ENCODE measurements around the gene ACP3. TPM values are rescaled to one million over a fixed set of nuclear protein-coding genes. Genes with fewer than 3 reads are reported as not detected.

The ACP3 gene
- total RNA-seq, 2 experiments from 2014 or later: not detected

DNA sequence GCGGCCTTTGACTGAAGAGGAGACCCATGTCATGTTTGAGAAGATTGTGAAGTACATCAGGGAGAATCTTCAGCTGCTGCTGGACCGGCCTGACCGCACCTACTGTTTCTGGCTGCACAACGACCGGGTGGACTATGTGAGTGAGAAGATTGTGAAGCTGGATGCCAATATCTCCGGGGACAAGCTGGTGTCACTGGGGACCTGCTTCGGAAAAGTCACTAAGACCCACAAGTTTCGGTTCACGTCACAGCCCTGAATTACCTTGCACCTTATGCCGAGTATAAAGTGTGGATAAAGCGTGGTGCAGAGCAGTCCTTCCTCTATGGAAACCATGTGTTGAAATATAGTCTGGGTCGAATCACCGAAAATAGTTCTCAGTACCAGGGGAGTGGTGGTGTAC is 84.0 kb downstream of the ACP3 start:
- CTCF ChIA-PET: interaction anchor here (0.6 to 6.6 kb wide), 2 partner anchors 51 to 608 kb away, joined by 4 to 87 read pairs; no protein-coding TSS in a partner anchor
- intact Hi-C loops (cut with micrococcal nuclease): no loop called here
- H3K36me3 Mint-ChIP-seq (ENCODE audit: low read depth): no peaks in the 10 kb centered on the region
- H3K27ac Mint-ChIP-seq: no peak overlapping the region
- no peaks in the 10 kb centered on the region for H3K27me3 Mint-ChIP-seq (ENCODE audit: low read depth)
- no peaks in the 10 kb centered on the region for H3K9me3 Mint-ChIP-seq
- H3K4me1 Mint-ChIP-seq (ENCODE audit: low read depth): no peaks in the 10 kb centered on the region
- no peak overlapping the region for H3K4me3 Mint-ChIP-seq
- no peak for DNase-seq

DNA sequence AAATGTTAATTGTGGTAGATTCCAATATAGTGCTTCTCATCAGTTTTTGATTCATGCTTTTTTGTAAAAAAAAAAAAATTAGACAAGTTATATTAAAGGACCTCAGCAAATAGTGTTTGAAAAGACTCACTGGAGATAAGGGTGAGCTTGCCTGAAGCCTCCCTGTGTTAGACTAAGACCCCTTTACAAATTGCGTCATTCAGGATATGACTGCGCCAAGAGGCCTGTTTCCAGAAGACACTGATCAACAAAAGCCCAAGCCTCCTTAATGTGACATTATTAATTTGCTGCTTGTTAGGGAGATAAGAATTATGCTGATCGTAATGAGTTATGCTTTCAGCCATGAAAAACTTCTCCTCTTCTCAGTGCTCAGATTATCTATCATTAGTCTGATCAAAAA is 87.1 kb downstream of the ACP3 start:
- CTCF ChIA-PET: no interaction called here
- no peak overlapping the region for H3K4me3 Mint-ChIP-seq
- intact Hi-C loops (cut with micrococcal nuclease): no loop called here

DNA sequence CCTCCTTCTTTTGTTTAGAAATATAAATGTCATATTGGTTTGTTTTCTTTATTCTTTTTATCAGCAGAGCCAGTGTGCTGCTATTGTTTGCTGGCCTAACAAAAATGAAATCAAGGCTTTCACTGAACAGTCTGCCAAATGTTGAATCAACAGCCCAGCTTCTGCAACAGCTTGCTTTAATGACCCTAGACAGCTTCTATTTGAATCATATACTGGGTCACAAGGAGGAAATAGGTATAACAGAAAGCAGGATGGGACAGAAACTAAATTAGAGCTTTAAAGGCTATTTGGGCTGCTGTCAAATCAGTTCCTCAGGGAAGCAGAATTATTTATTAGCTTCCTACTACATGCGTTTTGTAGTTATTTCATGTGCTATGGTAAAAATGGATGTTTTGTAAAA is 88.0 kb downstream of the ACP3 start:
- Mint-ChIP-seq H3K4me1 (ENCODE audit: low read depth) (no peaks in the 10 kb centered on the region), H3K4me3 (no peak overlapping the region), H3K27ac (no peak overlapping the region), H3K27me3 (ENCODE audit: low read depth) (no peaks in the 10 kb centered on the region), H3K36me3 (ENCODE audit: low read depth) (no peaks in the 10 kb centered on the region), H3K9me3 (no peaks in the 10 kb centered on the region)
- intact Hi-C loops (cut with micrococcal nuclease): no loop called here
- DNase-seq: no peak
- CTCF ChIA-PET: interaction anchor here (0.9 kb wide), 1 partner anchor 62 kb away, joined by 3 read pairs; no protein-coding TSS in a partner anchor

More for the DNA sequence above, 87.1 kb downstream of the ACP3 start:
- H3K9me3 Mint-ChIP-seq: no peaks in the 10 kb centered on the region
- no peak overlapping the region for H3K27ac Mint-ChIP-seq
- DNase-seq: no peak
- H3K27me3 Mint-ChIP-seq (ENCODE audit: low read depth): no peaks in the 10 kb centered on the region
- H3K36me3 Mint-ChIP-seq (ENCODE audit: low read depth): no peaks in the 10 kb centered on the region
- no peaks in the 10 kb centered on the region for H3K4me1 Mint-ChIP-seq (ENCODE audit: low read depth)

DNA sequence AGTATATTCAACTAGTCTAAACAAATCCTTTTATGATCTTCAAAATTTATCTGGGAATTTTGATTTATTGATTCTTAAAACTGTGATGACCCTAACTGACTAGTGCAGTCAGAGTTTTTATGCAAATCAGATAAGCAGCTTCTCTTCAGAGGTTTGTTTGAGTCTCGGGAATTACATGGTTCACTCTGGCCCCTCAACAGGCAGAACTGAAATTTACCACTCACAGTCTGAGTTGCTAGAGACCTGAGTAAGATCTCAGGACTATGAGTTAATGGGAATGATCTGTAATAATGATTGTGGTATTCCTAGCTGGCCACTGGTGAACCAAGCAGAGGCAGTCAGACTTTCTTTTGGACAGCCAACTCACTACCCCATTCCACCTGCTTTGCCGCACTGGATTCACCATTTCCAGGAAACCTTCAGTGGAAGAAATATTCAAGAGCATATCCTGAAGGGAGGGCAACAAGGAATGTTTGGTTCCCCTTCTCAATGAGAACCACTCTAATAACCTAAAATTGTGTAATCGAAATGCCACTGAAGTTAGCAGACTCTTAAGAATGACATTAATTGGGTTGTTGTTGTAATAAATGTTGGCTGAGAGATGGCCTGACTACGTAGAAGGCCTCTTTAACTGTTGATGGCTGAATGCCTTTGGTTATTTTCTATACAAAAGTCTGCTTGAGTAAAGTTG is 88.5 kb downstream of the ACP3 start:
- CTCF ChIA-PET: interaction anchor here (0.9 to 1.0 kb wide), 2 partner anchors 8 to 63 kb away, joined by 3 read pairs; no protein-coding TSS in a partner anchor
- Mint-ChIP-seq H3K9me3 (no peaks in the 10 kb centered on the region), H3K4me3 (no peak overlapping the region), H3K27me3 (ENCODE audit: low read depth) (no peaks in the 10 kb centered on the region), H3K4me1 (ENCODE audit: low read depth) (no peaks in the 10 kb centered on the region), H3K36me3 (ENCODE audit: low read depth) (no peaks in the 10 kb centered on the region), H3K27ac (no peak overlapping the region)
- intact Hi-C loops (cut with micrococcal nuclease): no loop called here
- DNase-seq: no peak

DNA sequence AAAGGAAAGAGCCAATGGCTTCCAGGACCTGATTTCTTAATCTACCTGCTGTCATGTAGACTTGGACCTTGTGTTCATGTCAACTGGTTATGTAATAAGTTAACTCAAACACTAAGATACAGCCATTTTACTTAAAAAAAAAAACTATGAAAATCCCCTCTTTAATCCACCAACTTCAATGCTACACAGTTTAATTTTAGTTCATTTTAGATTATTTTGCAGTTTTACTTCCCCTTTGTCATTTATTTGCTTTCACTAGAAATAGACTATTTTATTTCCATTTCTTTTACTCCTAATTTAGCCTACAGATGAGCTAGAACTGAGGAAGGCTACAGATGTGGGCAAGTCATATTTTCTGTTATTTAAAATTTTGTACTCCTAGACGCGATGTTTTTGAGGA is 89.4 kb downstream of the ACP3 start:
- Mint-ChIP-seq H3K9me3 (no peaks in the 10 kb centered on the region), H3K4me3 (no peak overlapping the region), H3K4me1 (ENCODE audit: low read depth) (no peaks in the 10 kb centered on the region), H3K27me3 (ENCODE audit: low read depth) (no peaks in the 10 kb centered on the region), H3K36me3 (ENCODE audit: low read depth) (no peaks in the 10 kb centered on the region), H3K27ac (no peak overlapping the region)
- intact Hi-C loops (cut with micrococcal nuclease): no loop called here
- CTCF ChIA-PET: interaction anchor here (1.0 kb wide), 1 partner anchor 9 kb away, joined by 3 read pairs; no protein-coding TSS in a partner anchor
- no peak for DNase-seq

DNA sequence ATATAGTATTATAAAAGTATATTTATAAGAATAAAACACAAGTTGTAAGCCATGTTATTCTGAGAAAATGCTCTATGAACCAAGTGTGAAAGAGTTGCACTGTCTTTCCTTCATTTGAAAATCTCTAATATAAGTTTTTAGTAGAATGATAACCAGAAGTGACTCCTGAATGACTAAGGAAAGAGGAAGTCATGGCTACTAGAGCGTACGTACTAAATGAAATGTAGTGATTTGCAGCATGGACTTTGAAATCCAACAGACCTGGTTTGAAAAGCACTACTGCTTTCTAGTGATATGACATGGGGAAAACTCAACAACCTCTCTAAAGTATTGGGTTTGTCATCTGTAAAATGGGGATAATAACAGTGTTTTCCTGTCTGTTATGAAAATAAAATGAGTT is 89.8 kb downstream of the ACP3 start:
- CTCF ChIA-PET: interaction anchor here (1.0 kb wide), 1 partner anchor 10 kb away, joined by 3 read pairs; no protein-coding TSS in a partner anchor
- Mint-ChIP-seq H3K9me3 (no peaks in the 10 kb centered on the region), H3K4me1 (ENCODE audit: low read depth) (no peaks in the 10 kb centered on the region), H3K27ac (no peak overlapping the region), H3K4me3 (no peak overlapping the region), H3K36me3 (ENCODE audit: low read depth) (no peaks in the 10 kb centered on the region), H3K27me3 (ENCODE audit: low read depth) (no peaks in the 10 kb centered on the region)
- intact Hi-C loops (cut with micrococcal nuclease): no loop called here
- no peak for DNase-seq

Other genes starting within 250 kb of the ACP3 start
- 10 to 100 TPM; 32.8 to 33.6 TPM for gene DNAJC13, start 100.1 kb downstream of the ACP3 start, total RNA-seq

Measured in activated naive CD4-positive, alpha-beta T cell treated with anti-CD3 and anti-CD28 coated beads for 36 hours (primary cell).